Fibroblast of upper back skin (primary cell): ENCODE measurements around the gene NFIX.
"Not testable (repeated sequence)": the region's sequence is repeated elsewhere in the genome, so short reads cannot be mapped to it uniquely, and the experiment has no call there.

Experiments used
- DNase-seq: peaks from one replicate; pipeline ENCODE4 v3.0.0-alpha.2; 2013

The NFIX gene

GRCh38 chr19:12994701-12995595 is at the start of gene NFIX:
NFIX (plus strand) TSS chr19:12995475; CDS start chr19:12995838, 363 bp downstream.
- DNase-seq: peak; percentile 70

DNA sequence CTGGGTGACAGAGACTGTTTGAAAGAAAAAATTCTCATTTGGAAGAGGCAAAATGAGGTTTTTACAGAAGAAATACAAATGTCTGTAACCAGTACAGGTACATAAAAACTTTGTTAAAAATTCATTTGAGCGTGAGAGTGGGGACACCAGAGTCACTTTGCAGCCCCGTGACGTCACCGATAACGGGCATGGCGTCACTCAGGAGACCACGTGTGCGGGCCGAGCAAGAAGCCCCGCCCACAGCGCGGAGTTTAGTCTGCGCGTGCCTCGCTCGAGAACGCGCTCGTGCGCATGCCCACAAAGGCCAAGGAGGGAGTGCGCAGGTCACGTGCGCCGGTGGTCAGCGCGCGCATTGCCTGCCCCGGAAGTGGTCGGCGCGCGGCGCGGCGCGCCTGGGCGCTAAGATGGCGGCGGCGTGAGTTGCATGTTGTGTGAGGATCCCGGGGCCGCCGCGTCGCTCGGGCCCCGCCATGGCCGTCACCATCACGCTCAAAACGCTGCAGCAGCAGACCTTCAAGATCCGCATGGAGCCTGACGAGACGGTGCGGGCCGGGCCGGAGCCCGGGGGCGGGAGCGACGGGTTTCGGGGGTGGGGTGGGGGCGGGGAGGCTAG is 49.7 kb upstream of the NFIX start, which contains the start of gene RAD23A:
Gene RAD23A (plus strand): TSS at position 384 of the 613 bp plus-strand sequence. CDS start 87 bp downstream, at position 471.
- DNase-seq: peak; percentile 98

- peak; percentile 77 for DNase-seq
Measured at GRCh38 chr19:12946092-12946721, 49.1 kb upstream of the NFIX start.

GRCh38 chr19:12946731-12947496 is 48.4 kb upstream of the NFIX start:
- DNase-seq: no peak

GRCh38 chr19:12947702-12948611 is 47.3 kb upstream of the NFIX start:
- no peak for DNase-seq

DNA sequence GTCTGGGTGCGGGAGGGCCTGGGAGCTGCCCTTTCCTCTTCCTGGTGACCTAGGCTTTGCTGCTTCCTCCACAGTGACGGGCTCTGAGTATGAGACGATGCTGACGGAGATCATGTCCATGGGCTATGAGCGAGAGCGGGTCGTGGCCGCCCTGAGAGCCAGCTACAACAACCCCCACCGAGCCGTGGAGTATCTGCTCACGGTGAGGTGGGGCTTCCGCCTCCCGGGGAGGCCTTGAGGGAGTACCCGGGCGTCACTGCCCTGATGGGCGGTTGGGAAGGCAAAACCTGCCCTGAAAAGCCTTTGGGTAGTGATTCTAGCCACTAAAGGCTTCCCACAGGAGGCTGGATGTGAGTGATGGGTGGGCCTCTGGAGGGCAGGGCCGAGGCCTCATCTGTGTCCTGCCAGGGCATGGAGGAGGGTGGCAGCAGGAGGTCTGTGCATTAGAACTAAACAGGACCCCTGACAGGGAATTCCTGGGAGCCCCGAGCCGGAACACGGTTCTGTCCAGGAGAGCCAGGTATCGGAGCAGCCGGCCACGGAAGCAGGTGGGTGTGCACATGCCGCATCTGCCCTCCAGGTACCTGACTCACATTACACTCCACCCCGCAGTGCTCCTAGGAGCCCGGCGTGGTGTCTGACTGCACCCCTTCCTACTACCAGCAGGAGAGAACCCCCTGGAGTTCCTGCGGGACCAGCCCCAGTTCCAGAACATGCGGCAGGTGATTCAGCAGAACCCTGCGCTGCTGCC is 46.5 kb upstream of the NFIX start:
- no peak for DNase-seq

DNA sequence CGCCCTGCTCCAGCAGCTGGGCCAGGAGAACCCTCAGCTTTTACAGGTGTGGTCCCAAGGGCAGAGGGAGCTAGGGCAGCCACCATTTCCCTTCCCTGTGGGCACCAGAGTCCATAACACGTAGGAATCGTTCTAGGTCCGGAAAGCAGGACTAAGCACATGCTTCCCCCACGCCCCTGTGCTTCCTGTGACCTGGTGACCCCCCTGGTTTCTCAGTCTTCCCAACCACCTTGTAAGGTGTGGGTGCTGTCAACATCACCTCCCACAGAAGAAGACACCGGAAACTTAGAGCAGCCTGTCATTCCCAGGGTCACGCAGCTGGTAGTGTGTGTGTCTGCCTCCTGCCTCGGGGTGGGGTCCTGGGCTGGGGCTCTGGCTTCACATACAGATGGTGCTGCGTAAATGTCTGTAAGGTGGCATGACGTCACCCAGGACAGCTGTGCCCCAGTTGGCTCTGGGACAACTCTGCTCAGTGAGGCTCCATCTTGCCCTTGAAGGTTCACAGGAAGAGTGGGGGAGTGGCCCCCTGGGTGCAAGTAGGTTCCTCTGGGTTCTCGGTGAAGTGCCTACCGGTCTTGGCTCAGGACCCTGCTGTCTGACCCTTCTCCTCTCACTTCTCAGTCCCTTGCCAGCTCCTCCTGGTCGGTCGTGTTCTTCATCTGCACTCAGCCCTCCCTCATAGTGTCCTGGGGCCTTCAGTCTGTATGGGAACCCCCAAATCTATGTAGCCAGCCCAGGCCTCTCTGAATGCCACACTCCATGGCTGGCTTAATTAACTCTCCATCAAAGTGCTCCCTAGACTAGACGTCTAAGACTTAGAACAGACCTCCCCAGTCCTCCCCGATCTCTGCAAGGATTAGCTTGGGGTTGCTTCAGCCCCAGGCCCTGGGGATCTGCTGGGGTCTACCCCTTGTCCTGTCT is 45.7 kb upstream of the NFIX start:
- DNase-seq: no peak

DNA sequence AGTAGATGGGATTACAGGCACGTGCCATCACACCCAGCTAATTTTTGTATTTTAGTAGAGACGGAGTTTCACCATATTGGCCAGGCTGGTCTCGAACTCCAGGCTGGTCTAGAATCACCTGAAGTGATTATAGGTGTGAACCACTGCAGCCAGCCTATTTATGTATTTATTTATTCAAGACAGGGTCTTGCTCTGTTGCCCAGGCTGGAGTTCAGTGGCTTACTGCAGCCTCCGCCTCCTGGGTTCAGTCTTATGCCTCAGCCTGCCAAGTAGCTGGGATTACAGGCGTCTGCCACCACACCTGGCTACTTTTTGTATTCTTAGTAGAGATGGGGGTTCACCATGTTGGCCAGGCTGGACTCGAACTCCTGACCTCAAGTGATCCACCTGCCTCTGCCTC is 43.2 kb upstream of the NFIX start:
- DNase-seq: not testable (repeated sequence)

DNA sequence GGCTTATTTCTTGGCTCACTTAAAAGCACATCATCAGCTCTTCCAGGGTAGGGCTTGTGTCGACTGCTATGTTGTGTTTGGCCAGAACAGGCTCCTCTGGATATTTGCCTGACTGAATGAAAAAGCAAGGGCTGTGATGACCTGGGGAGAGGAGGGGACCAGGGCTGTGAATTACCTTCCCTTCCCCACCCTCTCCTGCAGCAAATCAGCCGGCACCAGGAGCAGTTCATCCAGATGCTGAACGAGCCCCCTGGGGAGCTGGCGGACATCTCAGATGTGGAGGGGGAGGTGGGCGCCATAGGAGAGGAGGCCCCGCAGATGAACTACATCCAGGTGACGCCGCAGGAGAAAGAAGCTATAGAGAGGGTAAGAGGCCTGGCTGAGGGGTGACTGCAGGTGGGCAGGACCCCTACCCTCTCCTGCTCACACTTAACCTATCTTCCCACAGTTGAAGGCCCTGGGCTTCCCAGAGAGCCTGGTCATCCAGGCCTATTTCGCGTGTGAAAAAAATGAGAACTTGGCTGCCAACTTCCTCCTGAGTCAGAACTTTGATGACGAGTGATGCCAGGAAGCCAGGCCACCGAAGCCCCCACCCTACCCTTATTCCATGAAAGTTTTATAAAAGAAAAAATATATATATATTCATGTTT is 42.7 kb upstream of the NFIX start:
- peak; percentile 77 for DNase-seq

DNA sequence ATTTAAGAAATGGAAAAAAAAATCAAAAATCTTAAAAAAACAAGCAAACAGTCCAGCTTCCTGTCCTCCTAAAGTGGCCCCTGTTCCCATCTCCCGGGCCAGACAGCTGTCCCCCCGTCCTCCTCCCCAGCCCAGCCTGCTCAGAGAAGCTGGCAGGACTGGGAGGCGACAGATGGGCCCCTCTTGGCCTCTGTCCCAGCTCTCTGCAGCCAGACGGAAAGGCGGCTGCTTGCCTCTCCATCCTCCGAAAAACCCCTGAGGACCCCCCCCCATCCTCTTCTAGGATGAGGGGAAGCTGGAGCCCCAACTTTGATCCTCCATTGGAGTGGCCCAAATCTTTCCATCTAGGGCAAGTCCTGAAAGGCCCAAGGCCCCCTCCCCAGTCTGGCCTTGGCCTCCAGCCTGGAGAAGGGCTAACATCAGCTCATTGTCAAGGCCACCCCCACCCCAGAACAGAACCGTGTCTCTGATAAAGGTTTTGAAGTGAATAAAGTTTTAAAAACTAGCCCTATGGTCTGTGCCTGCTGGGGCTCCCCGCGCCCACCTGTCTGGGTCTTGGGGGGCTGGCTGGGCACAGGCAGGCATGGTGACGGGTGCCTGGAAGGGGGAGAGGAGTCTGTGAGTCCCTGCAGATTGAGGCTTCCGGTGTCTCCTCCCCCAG is 42.0 kb upstream of the NFIX start:
- no peak for DNase-seq

DNA sequence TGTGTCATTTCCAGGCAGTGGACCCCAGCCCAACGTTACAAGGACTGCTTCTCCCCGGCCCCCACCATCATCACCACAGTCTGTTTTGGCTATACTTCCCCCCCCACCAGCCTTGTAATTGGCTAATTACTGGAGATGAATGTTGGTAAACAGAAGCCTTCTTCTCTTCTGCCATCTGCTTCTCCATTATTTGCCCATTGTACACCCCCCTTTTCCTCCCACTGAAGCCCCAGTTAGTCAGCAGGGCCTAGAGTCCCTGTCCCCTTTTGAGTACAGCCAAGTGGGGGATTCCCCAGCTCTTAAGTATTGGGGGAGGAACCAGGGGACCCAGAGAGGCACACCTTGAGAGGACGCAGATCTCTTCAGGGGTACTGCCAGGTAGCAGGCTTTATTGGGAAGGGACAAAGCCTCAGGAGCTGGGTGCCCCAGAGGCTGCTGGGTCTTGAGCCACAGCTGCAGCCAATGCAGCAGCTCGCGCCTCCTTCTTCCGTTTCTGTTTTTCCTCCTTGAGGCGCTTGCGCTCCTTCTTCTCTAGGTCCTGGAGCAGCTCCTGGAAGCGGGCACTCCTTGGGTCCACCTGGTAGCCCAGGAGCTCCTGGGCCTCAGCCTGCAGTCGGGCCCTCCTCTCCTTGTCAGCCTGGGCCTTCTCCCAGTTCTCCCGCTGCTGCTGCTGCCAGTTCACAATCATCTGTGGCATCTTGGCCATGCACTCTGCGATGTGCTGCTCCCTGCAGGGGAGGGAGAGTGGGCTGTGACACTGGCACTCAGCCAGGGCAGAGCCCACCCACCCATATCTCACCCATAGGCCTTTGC is 41.3 kb upstream of the NFIX start:
- no peak for DNase-seq

DNA sequence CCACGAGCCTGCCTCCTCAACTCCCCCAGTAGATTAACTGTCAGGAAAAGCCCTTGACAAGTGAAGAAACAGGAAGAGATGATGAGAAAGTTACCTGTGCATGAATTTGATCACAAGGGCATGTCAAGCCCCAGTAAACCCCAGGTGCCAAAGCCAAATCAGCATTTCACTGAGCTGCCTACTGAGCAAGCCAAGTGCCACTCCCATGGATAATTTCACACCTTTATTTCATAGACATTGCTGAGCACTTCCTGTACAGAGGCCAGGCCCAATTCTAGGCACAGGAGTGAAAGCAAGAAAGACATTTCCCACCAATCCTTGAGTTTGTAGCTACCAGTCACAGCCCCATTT is 40.7 kb upstream of the NFIX start:
- DNase-seq: no peak

DNA sequence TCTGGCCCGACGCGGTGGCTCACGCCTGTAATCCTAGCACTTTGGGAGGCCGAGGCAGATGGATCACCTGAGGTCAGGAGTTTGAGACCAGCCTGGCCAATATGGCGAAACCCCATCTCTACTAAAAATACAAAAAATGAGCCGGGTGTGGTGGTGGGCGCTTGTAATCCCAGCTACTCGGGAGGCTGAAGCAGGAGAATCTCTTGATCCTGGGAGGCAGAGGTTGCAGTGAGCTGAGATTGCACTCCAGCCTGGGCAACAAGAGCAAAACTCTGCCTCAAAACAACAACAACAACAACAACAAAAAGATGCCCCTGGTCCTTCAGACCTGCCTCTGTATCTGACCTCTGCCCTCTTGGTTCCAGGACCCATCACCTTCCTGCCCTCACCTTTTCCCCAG is 39.7 kb upstream of the NFIX start:
- not testable (repeated sequence) for DNase-seq

GRCh38 chr19:12955996-12956395 is 39.3 kb upstream of the NFIX start:
- no peak for DNase-seq

- peak; percentile 77 for DNase-seq
Measured at GRCh38 chr19:12956446-12957388, 38.6 kb upstream of the NFIX start, which contains the start of gene GADD45GIP1. GADD45GIP1 (minus strand) TSS chr19:12957223; CDS start chr19:12957212, 11 bp downstream.

DNA sequence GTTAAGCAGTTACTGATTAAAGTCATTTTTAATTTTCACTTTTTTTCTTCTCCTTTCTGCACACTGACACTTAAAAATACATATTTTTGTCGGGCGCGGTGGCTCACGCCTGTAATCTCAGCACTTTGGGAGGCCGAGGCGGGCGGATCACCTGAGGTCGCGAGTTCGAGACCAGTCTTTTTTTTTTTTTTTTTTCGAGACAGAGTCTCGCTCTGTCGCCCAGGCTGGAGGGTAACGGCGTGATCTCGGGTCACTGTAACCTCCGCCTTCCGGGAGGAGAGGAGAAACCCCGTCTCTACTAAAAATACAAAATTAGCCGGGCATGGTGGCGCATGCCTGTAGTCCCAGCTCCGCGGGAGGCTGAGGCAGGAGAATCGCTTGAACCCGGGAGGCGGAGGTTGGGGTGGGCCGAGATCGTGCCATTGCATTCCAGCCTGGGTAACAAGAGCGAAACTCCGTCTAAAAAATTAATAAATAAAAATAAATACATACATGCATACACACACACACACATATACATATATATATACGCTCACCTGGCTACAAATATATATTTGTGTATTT is 37.8 kb upstream of the NFIX start:
- DNase-seq: not testable (repeated sequence)
